Panc1 (cell line): ENCODE results near the gene MTAP. TPM values are rescaled to one million over a fixed set of nuclear protein-coding genes. Genes with fewer than 3 reads are reported as not detected.

Experiments
- ATAC-seq: fragments of 200-7000 bp; cut with Tn5 transposase; 2 replicates; pipeline ENCODE4 v1.9.1; 2020; ENCODE audit warnings: mild to moderate bottlenecking, moderate library complexity
- BruUV-seq: library from RNA; stranded (reverse); fragments of 400-500 nt; replicated peaks from 2 replicates; lab custom pipeline; 2021; lab: Mats Ljungman, UMichigan
- CTCF ChIA-PET: fragments of 300-600 bp; sonication (Branson Sonifier 250); formaldehyde crosslinking; loops from one replicate; lab custom pipeline; 2022; ENCODE audit warnings: antibody characterized with exemption; lab: Charles Lee
- POLR2A ChIA-PET: fragments of 300-600 bp; sonication (Branson Sonifier 250); formaldehyde crosslinking; loops from one replicate; lab custom pipeline; 2022; ENCODE audit warnings: antibody characterized with exemption; lab: Charles Lee
- DNase-seq: peaks from one replicate; pipeline ENCODE4 v3.0.0-alpha.2; 2010; ENCODE audit warnings: low read depth, low spot score
- H3K27ac ChIP-seq: 2 replicates; pipeline ENCODE4 v1.5.1; 2011; ENCODE audit warnings: mild to moderate bottlenecking, low read length, inconsistent platforms
- H3K27me3 ChIP-seq: fragments of 200-500 bp; sonication (Bioruptor generic); 2 replicates; pipeline ENCODE4 v1.6.0; 2014; ENCODE audit warnings: low read length, inconsistent platforms; ENCODE audit not compliant: control insufficient read depth, insufficient read depth
- H3K36me3 ChIP-seq: fragments of 200-500 bp; sonication (Bioruptor generic); 2 replicates; pipeline ENCODE4 v1.5.1; 2014; ENCODE audit warnings: inconsistent platforms, mild to moderate bottlenecking, low read length, moderate library complexity; ENCODE audit not compliant: control insufficient read depth, insufficient read depth
- H3K4me1 ChIP-seq: 2 replicates; pipeline ENCODE4 v1.5.1; 2011; ENCODE audit warnings: inconsistent platforms, mild to moderate bottlenecking, low read length, moderate library complexity; ENCODE audit not compliant: control insufficient read depth, insufficient read depth
- H3K4me3 ChIP-seq, 2 experiments: 2 replicates each; pipeline ENCODE4 v1.5.1; 2011 to 2012; ENCODE audit warnings: low read depth in 2 of 2, low read length in 2 of 2, mild to moderate bottlenecking in 2 of 2, inconsistent platforms in 1 of 2, moderate library complexity in 1 of 2
- H3K9me3 ChIP-seq: fragments of 200-500 bp; sonication (Bioruptor generic); 2 replicates; pipeline ENCODE4 v1.5.1; 2014; ENCODE audit warnings: low read depth, mild to moderate bottlenecking, inconsistent platforms, low read length, moderate library complexity; ENCODE audit not compliant: control insufficient read depth, insufficient read depth
- POLR2AphosphoS5 ChIP-seq: IDR thresholded peaks from 2 replicates; pipeline ENCODE4 v1.6.1; 2012; ENCODE audit warnings: mild to moderate bottlenecking, low read depth, low read length, moderate library complexity
- SIN3A ChIP-seq: IDR thresholded peaks from 2 replicates; pipeline ENCODE4 v1.6.1; 2012; ENCODE audit warnings: low read depth, mild to moderate bottlenecking, low read length, moderate library complexity, borderline replicate concordance; ENCODE audit not compliant: insufficient read depth
- TCF7L2 ChIP-seq: IDR thresholded peaks from 2 replicates; pipeline ENCODE4 v1.6.1; 2011; ENCODE audit warnings: mild to moderate bottlenecking, low read depth, low read length, inconsistent platforms
- in situ Hi-C: cut with HindIII; loops from 2 replicates; pipeline ENCODE4 v1.10.0; 2016; ENCODE audit warnings: low sequenced_read_pairs, low pct_unique_long_range_greater_than_20kb
- intact Hi-C: fragments of 100-400 bp; cut with micrococcal nuclease; formaldehyde crosslinking; loops from one replicate; pipeline ENCODE4 v1.10.0; 2022; ENCODE audit not compliant: unreplicated experiment
- total RNA-seq: library from RNA; stranded (reverse); gene quantifications from one replicate; pipeline ENCODE4 v1.2.1, GENCODE V29; 2021; ENCODE audit not compliant: unreplicated experiment
- TF ChIP-seq, protein P1 (sequence below): fragments of 450-650 bp; IDR thresholded peaks from 2 replicates; pipeline ENCODE4 v1.5.1; 2017; ENCODE audit warnings: mild to moderate bottlenecking
- TF ChIP-seq, protein P2 (sequence below), 2 experiments: IDR thresholded peaks; 2 replicates each; pipeline ENCODE4 v1.6.1; 2011 to 2012; ENCODE audit warnings: low read depth in 2 of 2, control low read depth in 1 of 2, low read length in 1 of 2, mild to moderate bottlenecking in 1 of 2, moderate library complexity in 1 of 2; ENCODE audit not compliant: insufficient read depth in 1 of 2

MTAP gene
- total RNA-seq, 1 experiment from 2014 or later = 9.6 TPM

DNA sequence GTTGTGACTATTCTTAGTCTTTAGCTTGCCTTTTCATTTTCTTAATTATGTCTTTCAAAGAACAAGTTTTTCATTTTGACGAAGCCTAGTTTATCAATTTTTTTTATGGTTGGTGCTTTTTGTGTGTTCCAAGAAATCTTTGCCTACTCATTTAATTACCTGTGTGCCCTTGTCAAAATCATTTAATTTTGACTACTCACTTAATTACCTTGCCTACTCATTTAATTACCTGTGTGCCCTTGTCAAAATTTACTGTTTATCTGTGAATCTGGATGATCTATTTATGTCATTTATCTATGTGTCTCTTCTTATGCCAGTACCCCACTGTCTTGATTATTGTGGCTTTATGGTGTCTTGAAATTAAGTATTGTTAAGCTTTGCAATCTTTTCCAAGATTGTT is 63.9 kb downstream of the MTAP start:
- ATAC-seq (no peak), DNase-seq (no peak)
- TF ChIP-seq, protein P1, sequence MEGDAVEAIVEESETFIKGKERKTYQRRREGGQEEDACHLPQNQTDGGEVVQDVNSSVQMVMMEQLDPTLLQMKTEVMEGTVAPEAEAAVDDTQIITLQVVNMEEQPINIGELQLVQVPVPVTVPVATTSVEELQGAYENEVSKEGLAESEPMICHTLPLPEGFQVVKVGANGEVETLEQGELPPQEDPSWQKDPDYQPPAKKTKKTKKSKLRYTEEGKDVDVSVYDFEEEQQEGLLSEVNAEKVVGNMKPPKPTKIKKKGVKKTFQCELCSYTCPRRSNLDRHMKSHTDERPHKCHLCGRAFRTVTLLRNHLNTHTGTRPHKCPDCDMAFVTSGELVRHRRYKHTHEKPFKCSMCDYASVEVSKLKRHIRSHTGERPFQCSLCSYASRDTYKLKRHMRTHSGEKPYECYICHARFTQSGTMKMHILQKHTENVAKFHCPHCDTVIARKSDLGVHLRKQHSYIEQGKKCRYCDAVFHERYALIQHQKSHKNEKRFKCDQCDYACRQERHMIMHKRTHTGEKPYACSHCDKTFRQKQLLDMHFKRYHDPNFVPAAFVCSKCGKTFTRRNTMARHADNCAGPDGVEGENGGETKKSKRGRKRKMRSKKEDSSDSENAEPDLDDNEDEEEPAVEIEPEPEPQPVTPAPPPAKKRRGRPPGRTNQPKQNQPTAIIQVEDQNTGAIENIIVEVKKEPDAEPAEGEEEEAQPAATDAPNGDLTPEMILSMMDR = no peak
- no peak for TF ChIP-seq POLR2AphosphoS5
- Histone ChIP-seq H3K4me1 (no peaks in the 10 kb centered on the region), H3K36me3 (no peaks in the 10 kb centered on the region), H3K4me3 (no peak overlapping the region), H3K9me3 (no peaks in the 10 kb centered on the region), H3K27ac (no peak overlapping the region), H3K27me3 (no peaks in the 10 kb centered on the region)
- intact Hi-C loops (no loop called here), in situ Hi-C loops (no loop called here)
- CTCF ChIA-PET = no interaction called here
- POLR2A ChIA-PET = no interaction called here
- no TSS peak for BruUV-seq

DNA sequence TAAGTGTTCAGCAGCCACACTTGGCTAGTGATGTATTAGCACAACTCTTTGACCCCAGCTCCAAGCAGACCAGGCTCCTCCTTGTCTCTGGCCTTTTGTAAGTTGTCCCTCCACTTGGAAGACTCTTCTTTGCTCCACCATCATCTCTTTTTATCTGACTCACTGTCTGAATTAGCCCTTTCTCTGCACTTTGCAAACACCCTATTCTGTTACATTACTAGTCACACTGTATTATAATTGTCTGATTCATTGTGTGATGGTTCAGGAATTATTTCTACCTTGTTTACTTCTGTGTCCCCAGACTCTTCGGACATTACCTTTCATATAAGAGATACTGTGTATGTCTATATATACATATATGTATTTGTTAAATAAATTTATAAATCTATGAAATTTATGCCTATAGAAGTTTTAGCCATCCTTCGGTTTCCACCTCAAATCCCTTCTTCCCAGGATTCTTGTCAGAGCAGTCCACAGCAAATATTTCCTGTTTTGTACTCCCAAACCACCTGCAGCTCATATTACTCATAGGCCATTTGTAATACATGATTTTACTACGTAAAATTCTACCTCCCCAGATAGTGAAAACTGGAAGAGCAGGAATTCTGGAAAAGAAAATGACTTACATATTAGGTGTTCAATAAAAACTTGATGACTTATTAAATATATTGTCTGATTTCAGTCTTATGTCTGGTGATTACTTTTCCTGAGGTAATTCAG is 69.0 kb downstream of the MTAP start:
- Histone ChIP-seq H3K4me1 (no peaks in the 10 kb centered on the region), H3K27ac (no peak overlapping the region), H3K27me3 (no peaks in the 10 kb centered on the region), H3K9me3 (no peaks in the 10 kb centered on the region), H3K36me3 (no peaks in the 10 kb centered on the region), H3K4me3 (no peak overlapping the region)
- intact Hi-C loops = no loop called here
- ATAC-seq (no peak), DNase-seq (no peak)
- CTCF ChIA-PET = no interaction called here
- no peak for TF ChIP-seq TCF7L2
- no peak for TF ChIP-seq POLR2AphosphoS5
- no peak for TF ChIP-seq SIN3A
- TF ChIP-seq, protein P2, sequence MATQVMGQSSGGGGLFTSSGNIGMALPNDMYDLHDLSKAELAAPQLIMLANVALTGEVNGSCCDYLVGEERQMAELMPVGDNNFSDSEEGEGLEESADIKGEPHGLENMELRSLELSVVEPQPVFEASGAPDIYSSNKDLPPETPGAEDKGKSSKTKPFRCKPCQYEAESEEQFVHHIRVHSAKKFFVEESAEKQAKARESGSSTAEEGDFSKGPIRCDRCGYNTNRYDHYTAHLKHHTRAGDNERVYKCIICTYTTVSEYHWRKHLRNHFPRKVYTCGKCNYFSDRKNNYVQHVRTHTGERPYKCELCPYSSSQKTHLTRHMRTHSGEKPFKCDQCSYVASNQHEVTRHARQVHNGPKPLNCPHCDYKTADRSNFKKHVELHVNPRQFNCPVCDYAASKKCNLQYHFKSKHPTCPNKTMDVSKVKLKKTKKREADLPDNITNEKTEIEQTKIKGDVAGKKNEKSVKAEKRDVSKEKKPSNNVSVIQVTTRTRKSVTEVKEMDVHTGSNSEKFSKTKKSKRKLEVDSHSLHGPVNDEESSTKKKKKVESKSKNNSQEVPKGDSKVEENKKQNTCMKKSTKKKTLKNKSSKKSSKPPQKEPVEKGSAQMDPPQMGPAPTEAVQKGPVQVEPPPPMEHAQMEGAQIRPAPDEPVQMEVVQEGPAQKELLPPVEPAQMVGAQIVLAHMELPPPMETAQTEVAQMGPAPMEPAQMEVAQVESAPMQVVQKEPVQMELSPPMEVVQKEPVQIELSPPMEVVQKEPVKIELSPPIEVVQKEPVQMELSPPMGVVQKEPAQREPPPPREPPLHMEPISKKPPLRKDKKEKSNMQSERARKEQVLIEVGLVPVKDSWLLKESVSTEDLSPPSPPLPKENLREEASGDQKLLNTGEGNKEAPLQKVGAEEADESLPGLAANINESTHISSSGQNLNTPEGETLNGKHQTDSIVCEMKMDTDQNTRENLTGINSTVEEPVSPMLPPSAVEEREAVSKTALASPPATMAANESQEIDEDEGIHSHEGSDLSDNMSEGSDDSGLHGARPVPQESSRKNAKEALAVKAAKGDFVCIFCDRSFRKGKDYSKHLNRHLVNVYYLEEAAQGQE (IDR thresholded peaks at IDR 0.05; ENCODE audit: insufficient read depth in 1 of 2, low read depth in 2 of 2, low read length in 1 of 2) = no peak
- TF ChIP-seq, protein P1 = no peak
- POLR2A ChIA-PET = no interaction called here
- in situ Hi-C loops = no loop called here
- BruUV-seq = no TSS peak
